SK-N-SH treated with all-trans-retinoic acid at 6 μM for 48 hours (cell line): Measurements from ENCODE around the gene CLEC18B.
"Not testable (repeated sequence)": the region's sequence is repeated elsewhere in the genome, so short reads cannot be mapped to it uniquely, and the experiment has no call there.

ENCODE experiments used
- TF ChIP-seq, protein P1 (sequence below): fragments of 250-450 bp; sonication (Bioruptor Pico); IDR thresholded peaks from 2 replicates; pipeline ENCODE4 v1.5.1; 2020; ENCODE audit warnings: low read depth, mild to moderate bottlenecking, moderate library complexity
- TF ChIP-seq, protein P2 (sequence below): fragments of 250-450 bp; sonication (Bioruptor Pico); IDR thresholded peaks from 2 replicates; pipeline ENCODE4 v1.8.0; 2021; ENCODE audit warnings: low read depth, mild to moderate bottlenecking, moderate library complexity, borderline replicate concordance
- TF ChIP-seq, protein P3 (sequence below): fragments of 250-450 bp; sonication (Bioruptor Pico); IDR thresholded peaks from 2 replicates; pipeline ENCODE4 v1.5.0; 2020; ENCODE audit warnings: mild to moderate bottlenecking, moderate library complexity

DNA sequence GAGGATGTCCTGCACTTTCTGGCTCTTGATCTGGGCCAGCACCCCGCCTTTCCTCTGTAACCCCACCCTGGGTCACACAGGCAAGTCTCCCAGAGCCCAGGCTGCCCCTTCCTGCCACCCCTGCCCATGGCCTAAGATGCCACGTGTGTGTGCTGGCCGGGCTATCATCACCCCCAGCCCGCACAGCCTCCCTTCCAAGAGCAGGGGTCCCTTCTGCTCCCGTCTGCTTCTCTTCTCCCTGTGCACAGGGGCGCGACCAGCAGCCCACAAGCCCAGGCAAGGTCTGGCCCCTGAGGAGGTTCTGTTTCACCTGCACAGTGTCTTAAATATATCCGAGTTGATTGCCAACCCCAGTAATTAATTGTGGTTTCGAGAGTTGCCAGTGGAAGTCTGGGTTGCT lies 10.3 kb downstream of the CLEC18B start:
- TF ChIP-seq, protein P1, sequence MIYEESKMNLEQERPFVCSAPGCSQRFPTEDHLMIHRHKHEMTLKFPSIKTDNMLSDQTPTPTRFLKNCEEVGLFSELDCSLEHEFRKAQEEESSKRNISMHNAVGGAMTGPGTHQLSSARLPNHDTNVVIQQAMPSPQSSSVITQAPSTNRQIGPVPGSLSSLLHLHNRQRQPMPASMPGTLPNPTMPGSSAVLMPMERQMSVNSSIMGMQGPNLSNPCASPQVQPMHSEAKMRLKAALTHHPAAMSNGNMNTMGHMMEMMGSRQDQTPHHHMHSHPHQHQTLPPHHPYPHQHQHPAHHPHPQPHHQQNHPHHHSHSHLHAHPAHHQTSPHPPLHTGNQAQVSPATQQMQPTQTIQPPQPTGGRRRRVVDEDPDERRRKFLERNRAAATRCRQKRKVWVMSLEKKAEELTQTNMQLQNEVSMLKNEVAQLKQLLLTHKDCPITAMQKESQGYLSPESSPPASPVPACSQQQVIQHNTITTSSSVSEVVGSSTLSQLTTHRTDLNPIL (CRISPR knock-in tag) = not testable (repeated sequence)
- TF ChIP-seq, protein P2, sequence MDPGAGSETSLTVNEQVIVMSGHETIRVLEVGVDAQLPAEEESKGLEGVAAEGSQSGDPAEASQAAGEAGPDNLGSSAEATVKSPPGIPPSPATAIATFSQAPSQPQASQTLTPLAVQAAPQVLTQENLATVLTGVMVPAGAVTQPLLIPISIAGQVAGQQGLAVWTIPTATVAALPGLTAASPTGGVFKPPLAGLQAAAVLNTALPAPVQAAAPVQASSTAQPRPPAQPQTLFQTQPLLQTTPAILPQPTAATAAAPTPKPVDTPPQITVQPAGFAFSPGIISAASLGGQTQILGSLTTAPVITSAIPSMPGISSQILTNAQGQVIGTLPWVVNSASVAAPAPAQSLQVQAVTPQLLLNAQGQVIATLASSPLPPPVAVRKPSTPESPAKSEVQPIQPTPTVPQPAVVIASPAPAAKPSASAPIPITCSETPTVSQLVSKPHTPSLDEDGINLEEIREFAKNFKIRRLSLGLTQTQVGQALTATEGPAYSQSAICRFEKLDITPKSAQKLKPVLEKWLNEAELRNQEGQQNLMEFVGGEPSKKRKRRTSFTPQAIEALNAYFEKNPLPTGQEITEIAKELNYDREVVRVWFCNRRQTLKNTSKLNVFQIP (CRISPR knock-in tag) = not testable (repeated sequence)
- TF ChIP-seq, protein P3, sequence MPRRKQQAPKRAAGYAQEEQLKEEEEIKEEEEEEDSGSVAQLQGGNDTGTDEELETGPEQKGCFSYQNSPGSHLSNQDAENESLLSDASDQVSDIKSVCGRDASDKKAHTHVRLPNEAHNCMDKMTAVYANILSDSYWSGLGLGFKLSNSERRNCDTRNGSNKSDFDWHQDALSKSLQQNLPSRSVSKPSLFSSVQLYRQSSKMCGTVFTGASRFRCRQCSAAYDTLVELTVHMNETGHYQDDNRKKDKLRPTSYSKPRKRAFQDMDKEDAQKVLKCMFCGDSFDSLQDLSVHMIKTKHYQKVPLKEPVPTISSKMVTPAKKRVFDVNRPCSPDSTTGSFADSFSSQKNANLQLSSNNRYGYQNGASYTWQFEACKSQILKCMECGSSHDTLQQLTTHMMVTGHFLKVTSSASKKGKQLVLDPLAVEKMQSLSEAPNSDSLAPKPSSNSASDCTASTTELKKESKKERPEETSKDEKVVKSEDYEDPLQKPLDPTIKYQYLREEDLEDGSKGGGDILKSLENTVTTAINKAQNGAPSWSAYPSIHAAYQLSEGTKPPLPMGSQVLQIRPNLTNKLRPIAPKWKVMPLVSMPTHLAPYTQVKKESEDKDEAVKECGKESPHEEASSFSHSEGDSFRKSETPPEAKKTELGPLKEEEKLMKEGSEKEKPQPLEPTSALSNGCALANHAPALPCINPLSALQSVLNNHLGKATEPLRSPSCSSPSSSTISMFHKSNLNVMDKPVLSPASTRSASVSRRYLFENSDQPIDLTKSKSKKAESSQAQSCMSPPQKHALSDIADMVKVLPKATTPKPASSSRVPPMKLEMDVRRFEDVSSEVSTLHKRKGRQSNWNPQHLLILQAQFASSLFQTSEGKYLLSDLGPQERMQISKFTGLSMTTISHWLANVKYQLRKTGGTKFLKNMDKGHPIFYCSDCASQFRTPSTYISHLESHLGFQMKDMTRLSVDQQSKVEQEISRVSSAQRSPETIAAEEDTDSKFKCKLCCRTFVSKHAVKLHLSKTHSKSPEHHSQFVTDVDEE (CRISPR knock-in tag) = not testable (repeated sequence)
